ENCODE results near the gene VAC14.
A peak's percentile ranks its signal among the peaks of the same experiment; 100 is the strongest.

The VAC14 gene

DNA sequence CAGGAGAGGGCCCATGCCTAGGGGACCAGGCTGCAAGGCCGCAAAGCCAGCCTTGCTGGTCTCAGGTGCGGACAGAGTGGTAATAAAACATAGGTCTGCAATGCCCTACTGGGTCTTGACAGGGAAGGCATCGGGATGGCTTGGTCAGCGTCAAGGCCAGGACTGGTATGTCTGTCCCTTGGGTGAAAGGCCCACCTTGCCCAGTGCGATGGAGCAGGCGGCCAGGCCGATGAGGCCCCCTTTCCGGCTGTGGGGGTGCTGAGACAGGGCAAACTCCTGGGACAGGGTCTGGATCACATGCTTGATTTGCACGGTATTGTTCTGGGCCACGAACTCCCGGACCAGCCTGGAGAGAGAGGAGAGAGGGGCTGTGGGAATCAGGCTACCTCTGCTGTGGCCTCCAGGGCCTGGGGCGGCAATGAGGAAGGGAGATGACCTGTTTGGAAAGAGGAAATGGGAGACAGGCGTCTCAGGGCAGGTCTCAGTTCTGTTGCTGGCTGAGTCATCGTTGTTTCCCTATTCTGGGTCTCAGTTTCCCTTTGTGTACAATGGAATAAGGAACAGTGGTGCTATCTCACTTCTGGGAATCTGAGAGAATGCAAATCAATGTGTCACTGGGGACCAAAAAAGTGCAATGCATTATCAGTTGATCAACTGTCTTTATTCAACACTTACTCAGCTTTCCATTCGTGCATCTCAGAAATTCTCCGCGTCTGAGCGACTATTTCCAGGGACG is 14.8 kb downstream of the VAC14 start:
- DNase-seq (ENCODE audit: low read depth in 3 of 3): no peak

GRCh38 chr16:70784692-70785555 is 16.0 kb downstream of the VAC14 start:
- no peak for DNase-seq (ENCODE audit: low read depth in 3 of 3)

DNA sequence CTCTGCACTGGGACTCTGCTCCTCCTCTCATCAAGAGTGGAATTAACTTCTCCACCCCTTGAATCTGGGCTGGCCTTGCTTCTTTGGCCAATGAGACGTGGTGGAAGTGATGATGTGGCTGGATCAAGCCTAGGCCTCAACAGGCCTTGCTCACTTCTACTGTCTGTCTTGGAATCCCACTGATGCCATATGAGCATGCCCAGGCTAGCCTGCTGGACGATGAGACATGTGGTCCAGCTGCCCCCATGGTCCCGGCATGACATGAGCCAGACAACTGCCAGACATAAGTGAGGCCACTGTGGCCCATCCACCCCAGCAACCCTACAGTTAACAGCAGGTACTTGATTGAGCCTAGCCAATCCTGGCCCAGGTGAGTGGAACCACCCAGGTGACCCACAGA is 18.7 kb downstream of the VAC14 start:
- DNase-seq (ENCODE audit: low read depth in 3 of 3): no peak

DNA sequence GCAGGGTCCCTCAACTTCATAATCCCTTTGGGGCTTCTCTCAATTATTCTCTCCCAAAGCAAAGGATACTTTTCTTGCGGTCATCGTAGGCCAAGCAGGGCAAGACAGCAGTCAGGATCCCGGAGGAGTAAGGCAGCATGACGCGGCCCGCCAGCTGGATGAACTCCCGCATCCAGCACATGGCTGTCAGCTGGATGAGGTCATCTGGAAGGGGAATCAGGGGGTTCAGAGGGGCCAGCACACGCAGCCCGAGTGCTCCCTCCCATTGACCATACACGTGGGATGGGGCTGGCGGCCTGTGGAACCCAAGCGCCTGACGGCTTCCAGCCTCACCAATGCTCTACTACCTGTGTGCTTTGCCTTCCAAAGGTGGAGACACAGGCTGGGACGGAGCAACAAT is 19.2 kb downstream of the VAC14 start:
- DNase-seq (ENCODE audit: low read depth in 3 of 3): no peak

DNA sequence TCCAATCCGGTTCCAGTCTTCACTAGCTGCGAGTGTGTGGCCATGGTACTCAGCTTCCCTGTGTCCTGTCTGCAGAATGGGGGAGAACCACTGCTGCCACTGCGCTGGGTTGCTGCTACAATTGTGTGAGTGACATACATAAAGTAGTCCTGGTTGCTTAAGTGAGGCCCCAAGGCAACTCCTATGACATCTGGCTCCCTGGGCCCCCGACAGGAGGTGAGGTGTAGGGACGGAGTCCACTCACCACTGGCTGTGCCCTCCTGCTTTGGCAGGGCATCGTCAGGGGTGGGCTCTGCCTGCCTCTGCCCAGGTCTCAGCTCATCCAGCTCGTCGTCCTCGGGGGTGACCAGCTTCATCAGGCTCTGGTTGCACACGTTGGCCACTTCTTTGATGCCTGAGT is 20.4 kb downstream of the VAC14 start:
- DNase-seq (ENCODE audit: low read depth in 3 of 3): no peak

DNA sequence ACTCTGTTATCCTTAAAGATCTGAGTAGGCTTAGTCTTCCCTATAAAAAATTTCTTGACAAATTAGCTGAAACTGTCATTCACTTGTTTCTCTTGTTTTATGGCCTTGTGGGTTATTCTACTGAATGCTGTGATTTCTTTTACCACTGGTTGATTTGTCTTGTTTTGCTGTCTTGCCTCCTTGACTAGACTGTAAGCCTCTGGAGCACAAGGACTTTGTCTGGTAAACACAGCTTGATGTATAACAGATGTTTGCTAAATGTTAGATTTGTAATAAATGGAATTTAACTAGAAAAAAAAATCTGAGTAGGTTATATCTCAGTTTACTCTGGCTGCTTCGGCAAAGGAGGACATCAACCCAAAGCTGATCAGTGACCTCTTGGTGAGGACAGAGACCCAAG is 21.6 kb downstream of the VAC14 start:
- DNase-seq (ENCODE audit: low read depth in 3 of 3): no peak

GRCh38 chr16:70778901-70779309 is 22.1 kb downstream of the VAC14 start:
- DNase-seq (ENCODE audit: low read depth in 3 of 3): no peak

DNA sequence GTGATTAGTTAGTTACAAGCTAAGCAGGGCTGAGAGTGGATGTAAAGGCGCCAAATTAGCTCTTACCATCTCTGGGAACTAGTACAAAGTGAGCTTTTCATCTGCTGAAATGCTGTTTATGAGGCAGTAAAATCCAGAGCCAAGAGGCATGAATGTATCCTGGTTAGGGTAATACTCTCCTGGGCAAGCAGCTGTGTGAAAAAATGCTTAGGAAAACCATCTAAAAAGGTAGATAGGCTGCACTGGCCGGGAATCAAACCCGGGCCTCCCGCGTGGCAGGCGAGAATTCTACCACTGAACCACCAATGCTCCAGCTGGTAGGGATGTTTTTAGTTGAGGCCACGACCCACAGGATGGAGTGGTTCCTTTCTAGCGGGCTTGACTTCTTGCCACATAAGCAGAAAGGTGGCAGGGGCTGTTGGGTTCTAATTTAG is 23.0 kb downstream of the VAC14 start:
- no peak for DNase-seq (ENCODE audit: low read depth in 3 of 3)

DNA sequence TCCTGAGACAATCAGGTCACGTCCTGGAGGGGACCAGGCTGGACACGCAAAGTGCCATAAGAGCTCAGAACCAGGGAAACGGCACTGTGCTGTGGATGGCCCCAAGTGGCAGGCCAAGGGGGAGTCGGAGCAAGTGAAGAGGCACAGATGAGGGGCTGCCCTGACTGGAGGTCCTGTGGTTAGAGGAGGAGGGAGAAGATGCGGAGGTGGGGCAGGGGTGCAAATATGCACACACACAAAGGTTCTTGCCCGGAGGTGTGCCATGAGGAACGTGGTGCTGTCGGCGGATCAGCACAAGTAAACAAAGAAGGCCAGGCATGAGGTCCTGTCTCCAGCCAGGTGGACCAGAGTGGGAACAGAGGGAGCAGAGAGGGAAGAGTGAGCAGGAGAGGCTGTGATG is 23.5 kb downstream of the VAC14 start:
- no peak for DNase-seq (ENCODE audit: low read depth in 3 of 3)

GRCh38 chr16:70775399-70775798 is 25.6 kb downstream of the VAC14 start:
- no peak for DNase-seq (ENCODE audit: low read depth in 3 of 3)

DNA sequence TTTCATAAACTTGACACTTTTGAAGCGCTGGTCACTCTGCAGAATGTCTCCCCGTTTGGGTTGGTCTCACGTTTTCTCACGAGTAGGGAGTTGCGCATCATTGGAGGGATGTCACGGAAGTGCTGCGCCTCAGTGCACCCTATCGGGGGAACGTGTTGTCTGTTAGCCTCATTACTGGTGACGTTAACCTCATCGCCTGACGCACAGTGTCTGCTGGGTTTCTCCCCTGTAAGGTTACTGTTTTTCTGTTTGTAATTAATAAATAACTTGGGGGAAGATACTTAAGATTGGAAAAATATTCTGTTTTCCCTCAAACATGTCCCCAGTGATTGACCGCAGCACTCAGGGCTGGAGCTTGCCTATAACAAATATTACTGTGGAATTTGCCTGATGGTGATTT is 26.7 kb downstream of the VAC14 start:
- DNase-seq (ENCODE audit: low read depth in 3 of 3): no peak

DNA sequence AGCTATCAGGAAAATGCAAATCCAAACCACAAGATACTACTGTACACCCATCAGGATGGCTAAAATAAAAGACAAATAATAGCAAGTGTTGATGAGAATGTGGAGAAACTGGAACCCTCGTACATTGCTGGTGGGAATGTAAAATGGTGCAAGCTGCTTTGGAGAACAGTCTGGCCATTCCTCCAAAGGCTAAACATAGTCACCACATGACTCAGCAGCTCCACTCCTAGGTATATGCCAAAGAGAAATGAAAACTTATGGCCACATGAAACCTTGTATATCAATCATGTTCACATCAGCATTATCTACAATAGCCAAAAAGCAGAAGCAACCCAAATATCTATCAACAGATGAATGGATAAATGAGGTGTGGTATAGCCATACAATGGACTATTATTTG is 28.5 kb downstream of the VAC14 start:
- DNase-seq (ENCODE audit: low read depth in 3 of 3): no peak

GRCh38 chr16:70770626-70771552 is 30.1 kb downstream of the VAC14 start:
- peak; percentile 29 to 37 (median 30) for DNase-seq (ENCODE audit: low read depth in 3 of 3)

DNA sequence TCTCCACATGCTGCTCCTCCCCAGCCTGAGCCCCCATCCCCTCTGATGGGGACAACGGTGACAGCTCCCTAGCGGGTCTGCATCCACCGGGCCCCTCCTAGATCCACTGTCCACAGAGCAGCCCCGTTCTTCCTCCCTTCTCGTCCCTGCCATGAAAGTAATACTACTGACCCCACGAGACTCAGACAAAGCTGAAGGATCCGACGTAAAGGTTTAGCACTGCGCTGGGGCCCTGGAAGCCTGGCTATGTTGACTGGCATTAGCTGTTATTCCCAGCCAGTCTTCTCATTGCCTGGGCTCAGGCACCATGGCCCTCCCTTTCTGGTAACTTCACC is 30.7 kb downstream of the VAC14 start:
- DNase-seq (ENCODE audit: low read depth in 3 of 3): no peak

- DNase-seq (ENCODE audit: low read depth in 3 of 3): no peak
Measured at GRCh38 chr16:70769761-70770160, 31.2 kb downstream of the VAC14 start.

- no peak for DNase-seq (ENCODE audit: low read depth in 3 of 3)
Measured at GRCh38 chr16:70769131-70769530, 31.8 kb downstream of the VAC14 start.

DNA sequence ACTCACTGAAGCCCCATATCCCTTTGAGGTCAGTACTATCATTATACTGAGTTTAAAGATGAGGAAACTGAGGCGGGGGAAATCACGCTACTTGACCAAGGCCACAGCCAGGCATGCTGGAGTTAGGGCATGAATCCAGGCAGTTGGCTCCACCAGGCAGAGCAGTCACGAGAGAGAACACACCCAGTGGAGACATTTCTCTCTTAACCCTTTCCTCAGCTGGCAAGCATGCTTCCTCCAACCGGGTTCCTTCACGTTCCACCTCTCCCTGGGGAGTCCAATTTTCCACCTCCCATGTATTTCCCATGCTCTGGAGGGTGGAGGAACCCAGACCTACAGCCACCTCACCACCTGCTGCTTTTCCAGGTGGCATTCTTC is 32.8 kb downstream of the VAC14 start:
- no peak for DNase-seq (ENCODE audit: low read depth in 3 of 3)

DNA sequence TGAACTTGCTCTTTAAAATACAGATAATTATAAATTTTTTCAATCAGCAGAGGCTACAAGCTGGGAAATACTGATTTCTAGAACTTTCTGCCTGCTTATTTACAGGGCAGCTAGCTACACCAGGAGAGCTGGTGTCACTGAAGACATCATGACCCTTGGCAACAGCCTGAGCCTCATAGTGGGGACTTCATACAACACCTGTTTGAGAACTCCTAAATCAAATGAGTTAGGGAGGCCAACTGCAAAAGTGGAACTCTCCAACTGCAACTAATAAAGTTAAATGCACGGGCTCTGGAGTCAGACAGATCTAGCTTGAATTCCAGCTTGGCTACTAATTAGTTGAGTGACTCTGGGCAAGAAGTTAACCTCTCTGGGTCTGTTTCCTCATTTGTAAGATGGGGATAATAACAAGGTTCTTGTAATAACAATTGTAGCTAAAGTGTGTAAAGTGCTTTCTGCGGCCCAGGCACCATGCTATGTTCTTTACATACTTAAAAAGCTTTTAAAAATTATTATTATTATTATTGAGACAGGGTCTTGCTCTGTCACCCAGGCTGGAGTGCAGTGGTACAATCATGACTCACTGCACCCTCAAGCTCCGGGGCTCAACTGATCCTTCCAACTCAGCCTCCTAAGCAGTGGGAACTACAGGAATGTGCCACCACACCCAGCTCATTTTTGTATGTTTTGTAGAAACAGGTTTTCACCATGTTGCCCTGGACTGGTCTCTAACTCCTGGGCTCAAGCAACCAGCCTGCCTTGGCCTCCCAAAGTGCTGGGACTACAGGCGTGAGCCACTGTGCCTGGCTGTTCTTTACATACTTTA is 33.4 kb downstream of the VAC14 start:
- no peak for DNase-seq (ENCODE audit: low read depth in 3 of 3)

DNA sequence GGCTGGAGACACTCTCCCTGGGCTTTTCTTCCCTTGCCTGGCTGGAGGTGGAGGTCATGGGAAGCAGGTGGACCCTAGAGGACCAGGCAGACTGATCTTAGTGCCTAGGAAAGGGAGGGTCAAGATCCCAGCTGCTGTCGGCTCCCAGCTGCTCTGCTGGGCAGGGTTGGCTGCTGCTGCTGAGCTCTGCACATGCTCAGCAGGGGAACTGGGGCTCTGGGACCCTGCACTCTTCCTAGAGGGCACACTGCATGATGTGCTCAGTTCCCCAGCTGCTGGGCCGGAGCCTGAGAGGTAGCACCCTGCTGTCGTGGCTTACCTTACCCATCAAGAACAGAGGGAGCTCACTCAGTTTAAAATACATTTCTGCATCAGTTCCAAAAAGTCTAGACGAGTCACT is 34.3 kb downstream of the VAC14 start:
- no peak for DNase-seq (ENCODE audit: low read depth in 3 of 3)

- no peak for DNase-seq (ENCODE audit: low read depth in 3 of 3)
Measured at GRCh38 chr16:70766176-70766575, 34.8 kb downstream of the VAC14 start.

GRCh38 chr16:70765491-70765890 is 35.5 kb downstream of the VAC14 start:
- no peak for DNase-seq (ENCODE audit: low read depth in 3 of 3)

Measured in stimulated activated CD4-positive, alpha-beta T cell treated with anti-CD3 and anti-CD28 coated beads, TNF-alpha, amount 100 ng/mL, for 48 hours (primary cell).